Fibroblast of gingiva (primary cell): ENCODE data around the gene KIFAP3.
"Not testable (repeated sequence)": the region's sequence is repeated elsewhere in the genome, so short reads cannot be mapped to it uniquely, and the experiment has no call there.

Source experiments
- DNase-seq: peaks from one replicate; pipeline ENCODE4 v3.0.0-alpha.2; 2011; ENCODE audit warnings: low read depth

The KIFAP3 gene

GRCh38 chr1:170063109-170063826, 11.2 kb downstream of the KIFAP3 start:
- no peak for DNase-seq

GRCh38 chr1:170061676-170062075, 12.8 kb downstream of the KIFAP3 start:
- DNase-seq = not testable (repeated sequence)

- not testable (repeated sequence) for DNase-seq
Observed at GRCh38 chr1:170060015-170060520, 14.4 kb downstream of the KIFAP3 start.

- DNase-seq = no peak
Observed at GRCh38 chr1:170049176-170049800, 25.2 kb downstream of the KIFAP3 start.

GRCh38 chr1:170048515-170048914, 26.0 kb downstream of the KIFAP3 start:
- no peak for DNase-seq

GRCh38 chr1:170044187-170044586, 30.3 kb downstream of the KIFAP3 start:
- no peak for DNase-seq

- no peak for DNase-seq
Observed at GRCh38 chr1:170041423-170042192, 32.9 kb downstream of the KIFAP3 start.

GRCh38 chr1:170032531-170033280, 41.8 kb downstream of the KIFAP3 start:
- peak; percentile 50 for DNase-seq

- no peak for DNase-seq
Observed at GRCh38 chr1:170030212-170030611, 44.3 kb downstream of the KIFAP3 start.

- DNase-seq = no peak
Observed at GRCh38 chr1:170027760-170028159, 46.7 kb downstream of the KIFAP3 start.

GRCh38 chr1:170020859-170021258, 53.6 kb downstream of the KIFAP3 start:
- no peak for DNase-seq

- DNase-seq = no peak
Observed at GRCh38 chr1:170017478-170017877, 57.0 kb downstream of the KIFAP3 start.

GRCh38 chr1:170012920-170013319, 61.6 kb downstream of the KIFAP3 start:
- no peak for DNase-seq

- peak; percentile 62 for DNase-seq
Observed at GRCh38 chr1:170010443-170010842, 64.1 kb downstream of the KIFAP3 start.

- DNase-seq = no peak
Observed at GRCh38 chr1:170009551-170009950, 64.9 kb downstream of the KIFAP3 start.

GRCh38 chr1:170008745-170009144, 65.8 kb downstream of the KIFAP3 start:
- DNase-seq = not testable (repeated sequence)

GRCh38 chr1:170003270-170003835, 71.1 kb downstream of the KIFAP3 start:
- DNase-seq = not testable (repeated sequence)

- DNase-seq = peak; percentile 3
Observed at GRCh38 chr1:170001266-170001665, 73.2 kb downstream of the KIFAP3 start.

GRCh38 chr1:169999761-170000160, 74.7 kb downstream of the KIFAP3 start:
- DNase-seq = no peak

- DNase-seq = peak; percentile 66
Observed at GRCh38 chr1:169999331-169999741, 75.2 kb downstream of the KIFAP3 start.

- DNase-seq = no peak
Observed at GRCh38 chr1:169995993-169996392, 78.5 kb downstream of the KIFAP3 start.

- DNase-seq = no peak
Observed at GRCh38 chr1:169989246-169989645, 85.2 kb downstream of the KIFAP3 start.
